GM12875 (cell line): ENCODE data around the gene DDX25.
A peak's percentile ranks its signal among the peaks of the same experiment; 100 is the strongest.
"Not testable (repeated sequence)": the region's sequence is repeated elsewhere in the genome, so short reads cannot be mapped to it uniquely, and the experiment has no call there.

Experiments
- H3K4me3 ChIP-seq: one replicate; pipeline ENCODE4 v1.5.1; 2011; ENCODE audit warnings: low read depth, low read length, control low read depth
- TF ChIP-seq, protein P1 (sequence below): IDR thresholded peaks from 2 replicates; pipeline ENCODE4 v1.5.1; 2011; ENCODE audit warnings: low read depth, mild to moderate bottlenecking, control low read depth, inconsistent platforms, low read length, moderate library complexity, borderline replicate concordance; ENCODE audit not compliant: insufficient read depth

The DDX25 gene

GRCh38 chr11:125903711-125904659 lies at the start of gene DDX25:
Gene DDX25, plus strand, starts transcription at chr11:125904508. Its CDS starts 10 bp downstream, at chr11:125904518.
- TF ChIP-seq, protein P1, sequence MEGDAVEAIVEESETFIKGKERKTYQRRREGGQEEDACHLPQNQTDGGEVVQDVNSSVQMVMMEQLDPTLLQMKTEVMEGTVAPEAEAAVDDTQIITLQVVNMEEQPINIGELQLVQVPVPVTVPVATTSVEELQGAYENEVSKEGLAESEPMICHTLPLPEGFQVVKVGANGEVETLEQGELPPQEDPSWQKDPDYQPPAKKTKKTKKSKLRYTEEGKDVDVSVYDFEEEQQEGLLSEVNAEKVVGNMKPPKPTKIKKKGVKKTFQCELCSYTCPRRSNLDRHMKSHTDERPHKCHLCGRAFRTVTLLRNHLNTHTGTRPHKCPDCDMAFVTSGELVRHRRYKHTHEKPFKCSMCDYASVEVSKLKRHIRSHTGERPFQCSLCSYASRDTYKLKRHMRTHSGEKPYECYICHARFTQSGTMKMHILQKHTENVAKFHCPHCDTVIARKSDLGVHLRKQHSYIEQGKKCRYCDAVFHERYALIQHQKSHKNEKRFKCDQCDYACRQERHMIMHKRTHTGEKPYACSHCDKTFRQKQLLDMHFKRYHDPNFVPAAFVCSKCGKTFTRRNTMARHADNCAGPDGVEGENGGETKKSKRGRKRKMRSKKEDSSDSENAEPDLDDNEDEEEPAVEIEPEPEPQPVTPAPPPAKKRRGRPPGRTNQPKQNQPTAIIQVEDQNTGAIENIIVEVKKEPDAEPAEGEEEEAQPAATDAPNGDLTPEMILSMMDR = no peak
- no peak within 1 kb of the TSS for H3K4me3 ChIP-seq

DNA sequence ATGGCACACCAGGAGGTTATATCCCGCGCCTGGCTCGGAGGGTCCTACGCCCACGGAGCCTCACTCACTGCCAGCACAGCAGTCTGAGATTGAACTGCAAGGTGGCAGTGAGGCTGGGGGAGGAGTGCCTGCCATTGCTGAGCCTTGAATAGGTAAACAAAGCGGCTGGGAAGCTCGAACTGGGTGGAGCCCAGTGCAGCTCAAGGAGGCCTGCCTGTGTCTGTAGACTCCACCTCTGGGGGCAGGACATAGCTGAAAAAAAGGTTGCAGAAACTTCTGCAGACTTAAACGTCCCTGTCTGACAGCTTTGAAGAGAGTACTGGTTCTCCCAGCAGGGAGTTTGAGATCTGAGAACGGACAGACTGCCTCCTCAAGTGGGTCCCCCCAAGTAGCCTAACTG lies 46.6 kb upstream of the DDX25 start:
- not testable (repeated sequence) for H3K4me3 ChIP-seq

DNA sequence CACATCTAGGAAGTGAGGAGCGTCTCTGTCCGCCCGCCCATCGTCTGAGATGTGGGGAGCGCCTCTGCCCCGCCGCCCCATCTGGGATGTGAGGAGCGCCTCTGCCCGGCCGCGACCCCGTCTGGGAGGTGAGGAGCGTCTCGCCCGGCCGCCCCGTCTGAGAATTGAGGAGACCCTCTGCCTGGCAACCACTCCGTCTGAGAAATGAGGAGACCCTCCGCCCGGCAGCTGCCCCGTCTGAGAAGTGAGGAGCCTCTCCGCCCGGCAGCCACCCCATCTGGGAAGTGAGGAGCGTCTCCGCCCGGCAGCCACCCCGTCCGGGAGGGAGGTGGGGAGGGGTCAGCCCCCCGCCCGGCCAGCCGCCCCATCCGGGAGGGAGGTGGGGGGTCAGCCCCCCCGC lies 41.5 kb upstream of the DDX25 start:
- not testable (repeated sequence) for H3K4me3 ChIP-seq

DNA sequence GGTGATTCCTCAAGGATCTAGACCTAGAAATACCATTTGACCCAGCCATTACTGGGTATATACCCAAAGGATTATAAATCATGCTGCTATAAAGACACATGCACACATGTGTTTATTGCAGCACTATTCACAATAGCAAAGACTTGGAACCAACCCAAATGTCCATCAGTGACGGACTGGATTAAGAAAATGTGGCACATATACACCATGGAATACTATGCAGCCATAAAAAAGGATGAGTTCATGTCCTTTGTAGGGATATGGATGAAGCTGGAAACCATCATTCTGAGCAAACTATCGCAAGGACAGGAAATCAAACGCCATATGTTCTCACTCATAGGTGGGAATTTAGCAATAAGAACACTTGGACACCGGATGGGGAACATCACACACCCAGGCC lies 39.0 kb upstream of the DDX25 start:
- H3K4me3 ChIP-seq = not testable (repeated sequence)

- TF ChIP-seq, protein P1 = no peak
- no peak overlapping the region for H3K4me3 ChIP-seq
Measured at GRCh38 chr11:125869521-125869920, 34.8 kb upstream of the DDX25 start.

- H3K4me3 ChIP-seq = no peak overlapping the region
Measured at GRCh38 chr11:125871391-125872137, 32.7 kb upstream of the DDX25 start.

GRCh38 chr11:125872138-125872491 lies 32.2 kb upstream of the DDX25 start:
- TF ChIP-seq, protein P1 = no peak
- no peak overlapping the region for H3K4me3 ChIP-seq

More at GRCh38 chr11:125871391-125872137, 32.7 kb upstream of the DDX25 start:
- TF ChIP-seq, protein P1 = peak; percentile 41; the same call in 1 of the 2 replicates

DNA sequence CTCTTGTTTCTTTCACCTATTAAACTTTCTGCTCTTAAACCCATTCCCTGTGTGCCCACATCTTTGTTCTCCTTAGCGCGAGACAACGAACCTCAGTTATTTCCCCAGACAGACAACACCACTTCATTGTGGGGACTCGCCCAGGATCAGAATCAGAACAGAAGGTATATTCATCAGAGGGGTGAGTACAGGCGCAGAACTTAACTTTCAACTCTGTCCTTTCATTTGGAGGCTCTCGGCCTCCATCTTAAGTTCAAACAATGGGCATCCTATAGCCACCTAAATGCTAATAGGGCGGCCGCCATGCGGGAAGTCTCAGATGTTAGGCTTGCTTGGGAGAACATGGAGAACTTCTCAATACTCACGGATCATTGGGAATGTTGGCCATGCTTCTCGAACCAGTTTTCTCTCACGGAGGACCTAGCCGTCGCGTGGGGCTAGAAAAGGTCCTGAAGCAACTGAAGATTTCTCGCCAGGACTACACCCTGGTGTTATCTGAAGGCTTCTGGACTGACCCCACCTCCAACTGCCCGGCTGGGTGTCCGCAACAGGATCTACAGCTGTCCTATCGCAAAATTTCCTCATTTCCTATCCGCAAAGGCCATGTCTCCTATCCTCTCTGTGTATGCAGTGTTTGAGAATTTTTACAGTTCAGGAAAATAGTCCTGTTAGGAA lies 30.3 kb upstream of the DDX25 start:
- TF ChIP-seq, protein P1 = no peak
- H3K4me3 ChIP-seq = no peak overlapping the region
